Upper lobe of left lung (tissue), 6 donors: ENCODE results near the gene ABLIM2. TPM values are rescaled to one million over a fixed set of nuclear protein-coding genes. Genes with fewer than 3 reads are reported as not detected.

Source experiments
- ATAC-seq, 2 donors: fragments of 200-7000 bp; cut with Tn5 transposase; one replicate each; pipeline ENCODE4 v1.9.1; 2022; ENCODE audit warnings: mild to moderate bottlenecking in 2 of 2, moderate library complexity in 2 of 2; ENCODE audit not compliant: low FRiP score in 2 of 2
- DNase-seq, 2 donors: peaks; one replicate each; pipeline ENCODE4 v3.0.0-alpha.2; 2019 to 2020
- H3K27ac ChIP-seq, 4 donors: fragments of 200-600 bp; sonication (generic); one replicate each; pipeline ENCODE4 v1.5.1; 2016 to 2019
- H3K27me3 ChIP-seq, 4 donors: fragments of 200-600 bp; sonication (generic); one replicate each; pipeline ENCODE4 v1.5.1; 2017 to 2019
- H3K36me3 ChIP-seq, 4 donors: fragments of 200-600 bp; sonication (generic); one replicate each; pipeline ENCODE4 v1.5.1; 2016 to 2019
- H3K4me1 ChIP-seq, 4 donors: fragments of 200-600 bp; sonication (generic); one replicate each; pipeline ENCODE4 v1.5.1; 2018 to 2019
- H3K4me3 ChIP-seq, 4 donors: fragments of 200-600 bp; sonication (generic); one replicate each; pipeline ENCODE4 v1.5.1; 2017 to 2019; ENCODE audit warnings: mild to moderate bottlenecking in 2 of 4, moderate library complexity in 1 of 4
- H3K9me3 ChIP-seq, 4 donors: fragments of 200-600 bp; sonication (generic); one replicate each; pipeline ENCODE4 v1.5.1; 2018 to 2019
- EP300 ChIP-seq, 4 donors: sonication (generic); formaldehyde crosslinking; IDR thresholded peaks; one replicate each; pipeline ENCODE4 v1.5.1; 2017; ENCODE audit warnings: antibody characterized with exemption in 4 of 4, control low read depth in 2 of 4
- POLR2A ChIP-seq, 4 donors: fragments of 450-650 bp; IDR thresholded peaks; one replicate each; pipeline ENCODE4 v1.5.1; 2016 to 2017; ENCODE audit warnings: antibody characterized with exemption in 4 of 4, mild to moderate bottlenecking in 2 of 4
- POLR2AphosphoS5 ChIP-seq, 2 donors: sonication (generic); formaldehyde crosslinking; IDR thresholded peaks; one replicate each; pipeline ENCODE4 v1.5.1; 2017; ENCODE audit warnings: antibody characterized with exemption in 2 of 2
- WGBS, 2 donors: methylation state at CpG; one replicate each; pipeline ENCODE4 v1.1.5; 2017 to 2018; 5-methylcytosine and 5-hydroxymethylcytosine counted together
- total RNA-seq, 6 donors: library from RNA; depleted of rRNA in 4 of 6; stranded (reverse); fragments of >200 nt in 4 of 6; gene quantifications; one replicate each; pipeline versions ENCODE4 v1.1.0 to v1.2.1, GENCODE V29; 2016 to 2021
- TF ChIP-seq, protein P1 (sequence below), 6 experiments: fragments of 450-650 bp in 4 of 6; fragments of 200-600 bp in 2 of 6; sonication (generic) in 2 of 6; IDR thresholded peaks; one replicate each; pipeline ENCODE4 v1.5.1; 2016 to 2019; ENCODE audit warnings: antibody characterized with exemption in 6 of 6
- donor health status: DM: no; HTN: no; CAD: no; lungs with moderate emphysema.
- donor health status: DM: no; HTN: yes; CAD: no; lungs with severe emphysema.

ABLIM2 gene
- total RNA-seq, 6 donors from 2014 or later, result 3.6 to 36.9 (median 8.1) TPM

DNA sequence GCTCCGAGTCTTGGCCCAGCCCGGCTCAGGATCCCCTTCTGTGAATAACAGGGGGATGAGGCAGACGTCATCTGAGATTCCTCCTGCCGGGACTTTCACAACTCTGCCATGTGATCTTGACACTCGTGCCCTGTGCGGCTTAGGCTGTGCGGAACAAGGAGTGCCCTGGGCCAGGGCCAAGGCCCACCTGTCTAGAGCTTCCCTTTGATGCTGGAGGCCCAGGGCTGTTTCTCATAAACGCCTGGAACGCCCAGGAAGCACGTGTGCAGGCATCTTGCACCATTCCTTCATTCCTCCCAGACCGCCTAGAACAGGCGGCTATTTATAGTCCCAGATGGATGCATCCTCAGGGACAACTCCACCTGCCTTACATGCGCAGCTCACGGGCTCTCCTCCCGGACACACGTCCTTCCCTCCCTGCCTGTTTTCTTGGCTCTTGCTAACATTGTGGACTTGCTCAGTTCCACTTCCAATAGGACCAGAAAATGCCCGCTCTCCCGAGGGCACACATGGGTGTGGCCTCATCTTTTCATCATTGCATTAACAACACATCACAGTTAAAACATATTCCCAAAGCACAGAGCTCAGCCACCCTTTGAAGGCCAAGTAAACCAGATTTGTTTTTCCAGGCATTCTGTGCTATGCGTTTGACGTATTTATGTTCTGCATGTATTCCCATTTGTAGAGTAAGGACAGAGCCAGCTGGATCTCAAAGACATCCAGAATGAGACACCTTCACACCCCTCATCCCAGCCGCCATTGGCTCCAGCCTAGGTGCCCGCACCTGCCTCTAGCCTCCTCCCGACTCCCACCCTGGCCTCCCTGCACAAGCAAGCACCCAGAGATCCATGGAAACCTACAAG lies 57.2 kb downstream of the ABLIM2 start:
- Histone ChIP-seq H3K9me3 (no peaks in the 10 kb centered on the region), H3K4me1 (peaks cover 0 to 10% (median 5%) of the 10 kb centered on the region in 4 donors), H3K27ac (no peak overlapping the region), H3K4me3 (no peak overlapping the region), H3K36me3 (no peaks in the 10 kb centered on the region), H3K27me3 (no peaks in the 10 kb centered on the region)
- ATAC-seq (peak; percentile 48 to 55), DNase-seq (peak in 1 of 2 donors; percentile 80)
- TF ChIP-seq, protein P1, sequence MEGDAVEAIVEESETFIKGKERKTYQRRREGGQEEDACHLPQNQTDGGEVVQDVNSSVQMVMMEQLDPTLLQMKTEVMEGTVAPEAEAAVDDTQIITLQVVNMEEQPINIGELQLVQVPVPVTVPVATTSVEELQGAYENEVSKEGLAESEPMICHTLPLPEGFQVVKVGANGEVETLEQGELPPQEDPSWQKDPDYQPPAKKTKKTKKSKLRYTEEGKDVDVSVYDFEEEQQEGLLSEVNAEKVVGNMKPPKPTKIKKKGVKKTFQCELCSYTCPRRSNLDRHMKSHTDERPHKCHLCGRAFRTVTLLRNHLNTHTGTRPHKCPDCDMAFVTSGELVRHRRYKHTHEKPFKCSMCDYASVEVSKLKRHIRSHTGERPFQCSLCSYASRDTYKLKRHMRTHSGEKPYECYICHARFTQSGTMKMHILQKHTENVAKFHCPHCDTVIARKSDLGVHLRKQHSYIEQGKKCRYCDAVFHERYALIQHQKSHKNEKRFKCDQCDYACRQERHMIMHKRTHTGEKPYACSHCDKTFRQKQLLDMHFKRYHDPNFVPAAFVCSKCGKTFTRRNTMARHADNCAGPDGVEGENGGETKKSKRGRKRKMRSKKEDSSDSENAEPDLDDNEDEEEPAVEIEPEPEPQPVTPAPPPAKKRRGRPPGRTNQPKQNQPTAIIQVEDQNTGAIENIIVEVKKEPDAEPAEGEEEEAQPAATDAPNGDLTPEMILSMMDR (IDR thresholded peaks at IDR 0.05), result no peak
- TF ChIP-seq EP300 (IDR thresholded peaks at IDR 0.05) (peak in 2 of 4 donors; percentile 43 to 85), POLR2A (IDR thresholded peaks at IDR 0.05) (no peak), POLR2AphosphoS5 (IDR thresholded peaks at IDR 0.05) (peak in 1 of 2 donors; percentile 58)
- WGBS, 2 donors, result 64 to 71% methylated on average over 23 of the region's 23 CpGs

DNA sequence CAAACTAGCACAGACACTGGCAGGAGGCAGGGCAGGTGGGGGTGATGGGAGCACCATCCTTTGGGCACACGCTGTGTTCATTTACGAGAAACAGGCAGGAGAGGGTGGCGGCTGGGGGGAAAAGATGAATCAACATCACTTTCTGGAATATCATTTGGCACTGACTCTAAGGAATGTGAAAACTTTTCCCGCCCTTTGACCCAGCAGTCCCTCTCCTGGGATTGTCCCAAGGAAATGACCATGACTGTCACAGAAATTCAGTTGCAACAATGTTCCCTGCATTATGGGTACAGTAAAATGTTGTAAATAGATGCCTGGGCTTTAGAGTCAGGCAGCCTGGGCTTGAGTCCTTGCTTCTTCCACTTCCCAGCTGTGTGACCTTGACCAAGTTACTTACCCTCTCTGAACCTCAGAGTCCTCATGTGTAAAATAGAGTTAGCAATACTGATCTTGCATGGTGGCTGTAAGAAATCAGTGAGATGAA lies 58.6 kb downstream of the ABLIM2 start:
- 62 to 82% methylated on average over 4 of the region's 4 CpGs for WGBS, 2 donors
- no peaks in the 10 kb centered on the region for H3K9me3 ChIP-seq
- no peak overlapping the region for H3K27ac ChIP-seq
- H3K4me3 ChIP-seq, result no peak overlapping the region
- peaks cover 0 to 10% (median 5%) of the 10 kb centered on the region in 4 donors for H3K4me1 ChIP-seq
- ATAC-seq (peak in 1 of 2 donors; percentile 2), DNase-seq (no peak)
- TF ChIP-seq POLR2A (IDR thresholded peaks at IDR 0.05) (no peak), EP300 (IDR thresholded peaks at IDR 0.05) (peak; percentile 45 to 81 (median 76)), POLR2AphosphoS5 (IDR thresholded peaks at IDR 0.05) (peak; percentile 45 to 91)
- TF ChIP-seq, protein P1 (IDR thresholded peaks at IDR 0.05), result no peak
- no peaks in the 10 kb centered on the region for H3K27me3 ChIP-seq
- H3K36me3 ChIP-seq, result no peaks in the 10 kb centered on the region

DNA sequence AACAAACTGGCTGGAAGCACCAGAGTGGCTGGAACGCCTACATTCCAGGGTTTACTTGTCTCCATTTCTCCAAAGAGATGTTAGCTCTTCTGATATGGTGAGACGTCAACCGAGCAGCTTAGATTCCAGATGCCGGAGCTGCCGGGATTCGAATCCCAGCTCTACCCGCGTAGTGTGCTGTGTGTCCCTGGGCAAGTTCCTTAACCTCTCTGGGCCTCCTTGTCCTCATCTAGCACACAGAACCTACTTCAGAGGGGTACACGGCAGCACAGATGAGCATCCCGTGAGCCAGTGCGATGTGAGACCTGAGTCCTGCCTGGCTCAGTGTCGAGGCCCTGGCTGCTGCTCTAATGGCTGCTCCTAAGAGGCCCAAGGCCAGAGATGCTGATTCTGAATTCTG lies 60.1 kb downstream of the ABLIM2 start:
- ATAC-seq, result no peak
- Histone ChIP-seq H3K27ac (no peak overlapping the region), H3K27me3 (no peaks in the 10 kb centered on the region), H3K4me3 (no peak overlapping the region), H3K9me3 (peaks cover under 1 to 9% (median 6%) of the 10 kb centered on the region in 4 donors), H3K4me1 (peaks cover 0 to 10% (median 5%) of the 10 kb centered on the region in 4 donors), H3K36me3 (no peaks in the 10 kb centered on the region)
- 92 to 98% methylated on average over 9 to 12 of the region's 12 CpGs for WGBS, 2 donors
- TF ChIP-seq POLR2AphosphoS5 (IDR thresholded peaks at IDR 0.05), result no peak
- TF ChIP-seq, protein P1 (IDR thresholded peaks at IDR 0.05), result no peak
- TF ChIP-seq POLR2A (IDR thresholded peaks at IDR 0.05), result no peak
- TF ChIP-seq EP300 (IDR thresholded peaks at IDR 0.05), result no peak
- DNase-seq, result no peak

DNA sequence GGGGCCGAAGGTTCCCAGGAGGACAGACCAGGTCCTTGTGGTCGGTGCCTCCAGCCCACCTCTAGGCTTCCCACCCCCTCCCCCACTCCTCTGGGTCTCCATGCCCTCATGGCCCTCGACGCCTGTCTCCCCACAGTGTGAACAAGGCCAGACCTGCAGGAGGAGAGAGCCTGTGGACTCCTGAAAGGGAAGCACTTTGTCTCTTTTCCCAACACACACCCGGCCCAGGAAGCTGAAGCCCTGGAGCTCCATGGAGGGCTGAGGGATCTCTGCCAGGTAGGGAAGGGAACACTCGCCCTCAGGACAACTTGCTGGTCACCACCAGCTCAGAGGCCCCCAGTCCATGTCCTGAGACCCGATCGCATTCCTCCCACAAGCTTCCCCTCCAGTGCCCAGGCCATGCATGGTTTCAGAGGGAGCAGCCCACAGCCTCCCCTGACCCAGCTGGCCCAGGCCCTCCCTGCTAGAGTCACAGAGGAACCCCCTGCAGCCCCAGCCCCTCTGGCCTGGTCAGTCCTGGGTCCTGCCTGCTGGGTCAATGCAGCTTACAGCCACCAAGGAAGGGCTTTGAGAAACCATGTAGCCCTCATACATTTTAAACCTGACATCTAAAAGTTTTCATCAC lies 60.8 kb downstream of the ABLIM2 start:
- ATAC-seq, result peak in 1 of 2 donors; percentile 7
- WGBS, 2 donors, result 88 to 100% methylated on average over 1 to 8 of the region's 8 CpGs
- Histone ChIP-seq H3K36me3 (no peaks in the 10 kb centered on the region), H3K4me3 (no peak overlapping the region), H3K27ac (peak overlapping the region in 1 of 4 donors; percentile 76), H3K4me1 (peaks cover 0 to 10% (median 5%) of the 10 kb centered on the region in 4 donors), H3K27me3 (no peaks in the 10 kb centered on the region), H3K9me3 (peaks cover 4 to 9% (median 8%) of the 10 kb centered on the region in 4 donors)
- no peak for DNase-seq
- TF ChIP-seq EP300 (IDR thresholded peaks at IDR 0.05), result no peak
- no peak for TF ChIP-seq POLR2A (IDR thresholded peaks at IDR 0.05)
- TF ChIP-seq, protein P1 (IDR thresholded peaks at IDR 0.05), result no peak
- TF ChIP-seq POLR2AphosphoS5 (IDR thresholded peaks at IDR 0.05), result no peak
